Measurements from ENCODE around the gene PAK1IP1. TPM values are rescaled to one million over a fixed set of nuclear protein-coding genes. Genes with fewer than 3 reads are reported as not detected.

PAK1IP1 gene
- total and polyA plus RNA-seq, 2 donors (not counting 3 experiments of a cell fraction or from before 2014, with no cell fraction given), result 10.6 to 20.6 TPM

DNA sequence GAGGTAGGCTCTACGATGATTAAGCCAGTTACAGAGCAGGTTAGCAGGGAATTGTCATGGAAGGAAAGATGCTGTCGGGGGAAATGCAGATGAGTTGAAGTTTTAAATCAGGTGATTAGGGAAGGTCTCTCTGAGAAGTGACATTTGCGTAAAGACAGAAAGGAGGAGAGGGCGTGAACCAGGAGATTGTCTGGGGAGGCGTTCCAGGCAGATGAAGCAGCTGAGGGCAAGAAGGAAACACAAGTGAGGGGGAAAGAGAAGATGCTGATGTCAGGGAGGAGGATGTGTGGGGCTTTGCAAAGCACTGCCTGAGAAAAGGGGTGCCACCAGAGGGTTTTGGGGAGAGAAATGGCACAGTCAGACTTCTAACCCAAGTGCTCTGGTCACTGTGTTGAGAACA lies 50.3 kb downstream of the PAK1IP1 start:
- POLR2A ChIA-PET, result no interaction called here
- no peak for FAIRE-seq

More for the DNA sequence above, 50.3 kb downstream of the PAK1IP1 start:
- no peak overlapping the region for H3K27ac ChIP-seq (ENCODE audit: insufficient read depth, low read depth, low read length)
- no peak for DNase-seq (ENCODE audit: low read depth, low spot score)
- no peaks in the 10 kb centered on the region for H3K27me3 ChIP-seq (ENCODE audit: control insufficient read depth in 2 of 2, insufficient read depth in 2 of 2, low read length in 2 of 2)
- no peaks in the 10 kb centered on the region for H4K20me1 ChIP-seq (replicated peaks; ENCODE audit: control insufficient read depth, extremely low read depth, insufficient read depth, low read length)
- H2AFZ ChIP-seq (ENCODE audit: low read depth, low read length), result no peak overlapping the region
- intact Hi-C loops (cut with micrococcal nuclease) (no loop called here), dilution Hi-C loops (cut with MboI; ENCODE audit: extremely low pct_ligation_motif_present, low sequenced_read_pairs) (no loop called here)
- no peaks in the 10 kb centered on the region for H3K9me1 ChIP-seq (replicated peaks; ENCODE audit: control insufficient read depth, extremely low read depth, insufficient read depth, low read length)
- H3K4me3 ChIP-seq (replicated peaks in 1 of 3; ENCODE audit: insufficient read depth in 1 of 3, low read depth in 1 of 3, low read length in 3 of 3), result no peak overlapping the region
- CTCF ChIA-PET, result no interaction called here
- H3K36me3 ChIP-seq (ENCODE audit: control insufficient read depth in 2 of 2, extremely low read depth in 1 of 2, insufficient read depth in 2 of 2, low read length in 2 of 2), result no peaks in the 10 kb centered on the region
- H3K9ac ChIP-seq (replicated peaks; ENCODE audit: extremely low read depth, insufficient read depth, low read length), result no peak overlapping the region
- H3K79me2 ChIP-seq (ENCODE audit: control insufficient read depth, insufficient read depth, low read length), result peaks cover 18% of the 10 kb centered on the region
- no peak for TF ChIP-seq EZH2 (IDR thresholded peaks at IDR 0.05; ENCODE audit: borderline replicate concordance, low read depth, low read length, severe bottlenecking)
- no peak for TF ChIP-seq POLR2AphosphoS5 (IDR thresholded peaks at IDR 0.05; ENCODE audit: insufficient read depth, low read depth, low read length)
- no peak for TF ChIP-seq JUN (IDR thresholded peaks at IDR 0.05; ENCODE audit: borderline replicate concordance, insufficient read depth, insufficient read length, low read depth)
- TF ChIP-seq MYC (IDR thresholded peaks at IDR 0.05; ENCODE audit: low read depth, low read length), result no peak
- no peak for TF ChIP-seq GATA2 (IDR thresholded peaks at IDR 0.05; ENCODE audit: insufficient read depth, insufficient read length, low read depth, low read length)
- TF ChIP-seq, protein P1, sequence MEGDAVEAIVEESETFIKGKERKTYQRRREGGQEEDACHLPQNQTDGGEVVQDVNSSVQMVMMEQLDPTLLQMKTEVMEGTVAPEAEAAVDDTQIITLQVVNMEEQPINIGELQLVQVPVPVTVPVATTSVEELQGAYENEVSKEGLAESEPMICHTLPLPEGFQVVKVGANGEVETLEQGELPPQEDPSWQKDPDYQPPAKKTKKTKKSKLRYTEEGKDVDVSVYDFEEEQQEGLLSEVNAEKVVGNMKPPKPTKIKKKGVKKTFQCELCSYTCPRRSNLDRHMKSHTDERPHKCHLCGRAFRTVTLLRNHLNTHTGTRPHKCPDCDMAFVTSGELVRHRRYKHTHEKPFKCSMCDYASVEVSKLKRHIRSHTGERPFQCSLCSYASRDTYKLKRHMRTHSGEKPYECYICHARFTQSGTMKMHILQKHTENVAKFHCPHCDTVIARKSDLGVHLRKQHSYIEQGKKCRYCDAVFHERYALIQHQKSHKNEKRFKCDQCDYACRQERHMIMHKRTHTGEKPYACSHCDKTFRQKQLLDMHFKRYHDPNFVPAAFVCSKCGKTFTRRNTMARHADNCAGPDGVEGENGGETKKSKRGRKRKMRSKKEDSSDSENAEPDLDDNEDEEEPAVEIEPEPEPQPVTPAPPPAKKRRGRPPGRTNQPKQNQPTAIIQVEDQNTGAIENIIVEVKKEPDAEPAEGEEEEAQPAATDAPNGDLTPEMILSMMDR (IDR thresholded peaks at IDR 0.05; ENCODE audit: extremely low read depth in 1 of 2, insufficient read depth in 1 of 2, low read depth in 1 of 2, low read length in 2 of 2), result no peak
- TF ChIP-seq FOS (IDR thresholded peaks at IDR 0.05; ENCODE audit: borderline replicate concordance, insufficient read depth, low read length), result no peak
- TF ChIP-seq, protein P2, sequence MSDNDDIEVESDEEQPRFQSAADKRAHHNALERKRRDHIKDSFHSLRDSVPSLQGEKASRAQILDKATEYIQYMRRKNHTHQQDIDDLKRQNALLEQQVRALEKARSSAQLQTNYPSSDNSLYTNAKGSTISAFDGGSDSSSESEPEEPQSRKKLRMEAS (IDR thresholded peaks at IDR 0.05; ENCODE audit: insufficient read depth, insufficient read length), result no peak
- TF ChIP-seq POLR2A (IDR thresholded peaks at IDR 0.05; ENCODE audit: low read depth, low read length), result no peak
- peaks cover 16% of the 10 kb centered on the region for H3K4me1 ChIP-seq (ENCODE audit: control insufficient read depth, extremely low read depth, insufficient read depth, low read length)
- BruUV-seq (replicated peaks), result no TSS peak
- H3K4me2 ChIP-seq (ENCODE audit: insufficient read depth, low read length), result no peak overlapping the region
- H3K9me3 ChIP-seq (replicated peaks; ENCODE audit: control insufficient read depth, insufficient read depth, low read length), result no peaks in the 10 kb centered on the region

Measured in endothelial cell of umbilical vein (primary cell).